GM19023 (cell line): ENCODE measurements around the gene NSL1.

ENCODE experiments used
- ATAC-seq: cut with Tn5 transposase; IDR thresholded peaks from one replicate; pipeline ENCODE4 v1.9.1; 2021; ENCODE audit warnings: mild to moderate bottlenecking, moderate library complexity; ENCODE audit not compliant: unreplicated experiment

NSL1 gene, protein sequence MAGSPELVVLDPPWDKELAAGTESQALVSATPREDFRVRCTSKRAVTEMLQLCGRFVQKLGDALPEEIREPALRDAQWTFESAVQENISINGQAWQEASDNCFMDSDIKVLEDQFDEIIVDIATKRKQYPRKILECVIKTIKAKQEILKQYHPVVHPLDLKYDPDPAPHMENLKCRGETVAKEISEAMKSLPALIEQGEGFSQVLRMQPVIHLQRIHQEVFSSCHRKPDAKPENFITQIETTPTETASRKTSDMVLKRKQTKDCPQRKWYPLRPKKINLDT

DNA sequence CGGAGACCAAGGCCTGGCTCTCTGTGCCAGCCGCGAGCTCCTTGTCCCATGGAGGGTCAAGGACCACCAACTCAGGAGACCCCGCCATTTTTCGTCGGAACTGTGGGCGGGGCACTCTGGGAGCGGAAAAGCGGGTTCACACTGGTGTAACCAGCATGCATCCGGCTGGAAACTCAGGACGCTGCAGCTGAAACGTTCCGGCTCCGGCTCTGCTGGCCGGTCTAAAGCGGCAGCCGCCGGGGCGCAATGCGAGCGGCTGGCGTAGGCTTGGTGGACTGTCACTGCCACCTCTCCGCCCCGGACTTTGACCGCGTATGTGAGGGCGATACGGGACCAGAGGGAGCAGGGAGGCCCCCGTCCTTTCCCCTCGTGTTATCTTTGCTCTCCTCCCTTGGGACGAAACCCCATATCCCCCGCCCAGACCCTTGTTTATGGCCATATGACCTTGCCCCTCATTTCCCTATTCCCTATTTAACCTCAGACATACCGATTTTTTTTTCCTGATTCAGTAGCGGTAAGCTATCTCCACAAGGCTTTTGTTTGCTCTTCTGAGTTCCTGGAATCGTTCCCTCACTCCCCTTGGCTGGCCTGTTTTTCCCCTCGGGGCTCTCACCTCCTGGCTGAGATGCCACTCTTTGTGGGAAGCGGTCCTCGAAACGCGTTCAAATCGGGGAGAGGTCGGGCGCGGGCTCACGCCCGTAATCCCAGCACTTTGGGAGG, at the start of gene NSL1, which contains the start of gene TATDN3:
Gene NSL1, minus strand, starts transcription at position 102 of the 720 bp plus-strand sequence. Its CDS starts 14 bp downstream, at position 88.
Gene TATDN3, plus strand, starts transcription at position 219 of the 720 bp plus-strand sequence. Its CDS starts 28 bp downstream, at position 247.
- ATAC-seq = peak; percentile 78

DNA sequence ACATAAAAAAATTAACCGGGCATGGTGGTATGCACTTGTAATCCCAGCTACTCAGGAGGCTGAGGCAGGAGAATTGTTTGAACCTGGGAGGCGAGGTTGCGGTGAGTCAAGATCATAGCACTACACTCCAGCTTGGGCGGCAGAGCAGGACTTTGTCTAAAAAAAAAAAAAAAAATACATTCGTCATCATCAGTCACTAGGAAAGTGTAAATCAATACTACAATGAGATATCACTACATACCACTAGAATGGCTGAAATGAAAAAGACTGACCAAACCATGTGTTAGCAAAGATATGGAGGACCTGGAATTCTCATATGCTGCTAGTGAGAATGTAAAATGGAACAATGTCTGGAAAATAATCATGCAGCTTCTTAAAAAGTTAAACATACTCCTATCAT, 46.6 kb upstream of the NSL1 start:
- no peak for ATAC-seq

DNA sequence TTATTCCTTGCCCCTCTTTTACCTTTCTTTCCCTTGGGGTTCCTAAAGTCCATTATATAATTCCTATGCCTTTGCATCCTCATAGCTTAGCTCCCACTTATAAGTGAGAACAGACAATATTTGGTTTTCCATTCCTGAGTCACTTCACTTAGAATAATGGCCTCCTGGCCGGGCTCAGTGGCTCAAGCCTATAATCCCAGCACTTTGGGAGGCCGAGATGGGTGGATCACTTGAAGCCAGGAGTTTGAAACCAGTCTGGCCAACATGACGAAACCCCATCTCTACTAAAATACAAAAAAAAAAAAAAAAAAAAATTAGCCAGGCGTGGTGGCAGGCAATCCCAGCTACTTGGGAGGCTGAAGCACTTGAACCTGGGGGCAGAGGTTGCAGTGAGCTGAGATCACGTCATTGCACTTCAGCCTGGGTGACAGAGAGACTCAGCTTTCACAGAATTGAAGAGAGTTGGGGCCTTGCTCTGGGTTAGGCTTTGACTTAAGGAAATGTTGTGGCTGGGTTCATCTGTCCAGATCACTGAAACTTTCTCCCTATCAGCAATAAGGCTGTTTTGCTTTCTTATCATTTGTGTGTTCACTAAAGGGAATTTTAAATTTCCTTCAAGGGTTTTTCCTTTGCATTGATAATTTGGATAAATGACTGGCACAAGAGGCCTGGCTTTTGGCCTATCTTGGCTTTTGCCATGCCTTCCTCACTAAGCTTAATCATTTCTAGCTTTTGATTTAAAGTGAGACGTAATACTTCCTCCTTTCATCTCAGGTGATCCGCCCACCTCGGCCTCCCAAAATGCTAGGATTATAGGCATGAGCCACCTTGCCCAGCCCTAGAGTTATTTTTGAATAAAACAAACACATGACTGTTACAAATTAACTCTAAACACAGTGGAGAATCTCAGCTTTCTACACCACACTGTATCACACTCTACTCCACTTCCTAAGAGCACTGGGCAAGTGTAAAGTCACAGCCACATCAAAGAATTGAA, 41.9 kb upstream of the NSL1 start:
- ATAC-seq = peak; percentile 75

DNA sequence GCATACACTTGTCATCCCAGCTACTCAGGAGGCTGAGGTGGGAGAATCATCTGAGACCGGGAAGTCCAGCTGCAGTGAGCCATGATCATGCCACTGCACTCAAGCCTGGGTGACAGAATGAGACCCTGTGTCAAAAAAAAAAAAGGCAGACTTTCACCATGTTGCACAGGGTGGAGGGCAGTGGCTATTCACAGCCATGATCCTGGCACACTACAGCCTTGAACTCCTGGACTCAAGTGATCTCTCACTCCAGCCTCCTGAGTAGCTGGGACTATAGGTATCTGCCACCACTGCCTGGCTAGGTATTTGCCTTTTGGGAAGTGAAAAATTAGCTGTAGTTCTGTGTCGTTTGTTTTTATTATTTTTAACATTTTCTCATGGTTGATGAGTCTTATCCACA, 36.8 kb upstream of the NSL1 start:
- no peak for ATAC-seq

DNA sequence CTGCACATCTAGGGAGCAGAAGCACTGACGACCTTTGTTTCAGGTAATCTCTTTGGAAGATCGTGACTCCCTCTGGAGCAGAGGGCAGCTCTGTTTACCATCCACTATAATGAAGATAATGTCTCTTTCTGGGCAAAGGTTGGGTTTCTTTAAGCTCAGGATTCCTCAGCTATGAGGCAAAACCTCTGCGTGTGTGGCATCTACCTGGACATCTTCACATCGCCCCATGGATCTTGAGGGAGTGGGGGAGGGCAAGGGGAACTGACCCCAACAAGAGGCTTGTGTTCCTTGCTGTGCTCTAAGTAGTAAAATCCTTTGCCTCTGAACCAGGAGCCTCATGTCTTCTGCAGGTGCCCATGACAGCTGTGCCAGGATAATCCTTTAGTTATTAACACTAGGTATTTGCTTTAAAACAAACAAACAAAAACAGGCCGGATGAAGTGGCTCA, 36.3 kb upstream of the NSL1 start:
- no peak for ATAC-seq

DNA sequence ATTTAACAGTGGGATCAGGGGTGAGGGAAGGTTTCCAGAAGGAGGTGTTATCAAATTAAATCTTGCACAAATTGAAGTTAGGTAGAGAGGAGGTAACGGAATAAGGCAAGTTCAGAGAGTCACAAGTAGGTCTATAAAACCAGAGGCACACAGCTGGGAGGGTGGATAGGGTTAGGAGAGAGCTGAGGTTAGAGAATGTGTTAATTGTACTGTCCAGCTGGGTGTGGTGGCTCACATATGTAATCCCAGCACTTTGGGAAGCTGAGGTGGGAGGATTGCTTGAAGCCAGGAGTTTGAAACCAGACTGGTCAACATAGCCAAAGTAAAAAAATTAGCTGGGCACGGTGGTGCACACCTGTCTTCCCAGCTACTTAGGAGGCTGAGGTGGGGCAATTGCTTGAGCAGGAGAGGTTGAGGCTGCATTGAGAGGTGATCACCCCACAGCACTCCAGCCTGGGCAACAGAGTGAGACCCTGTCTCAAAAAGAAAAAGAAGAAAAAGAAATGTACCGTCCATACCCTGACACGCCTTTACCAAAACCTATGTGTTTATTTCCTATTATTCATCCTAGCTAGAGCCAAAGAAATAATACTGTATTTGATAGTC, 35.7 kb upstream of the NSL1 start:
- ATAC-seq = no peak

DNA sequence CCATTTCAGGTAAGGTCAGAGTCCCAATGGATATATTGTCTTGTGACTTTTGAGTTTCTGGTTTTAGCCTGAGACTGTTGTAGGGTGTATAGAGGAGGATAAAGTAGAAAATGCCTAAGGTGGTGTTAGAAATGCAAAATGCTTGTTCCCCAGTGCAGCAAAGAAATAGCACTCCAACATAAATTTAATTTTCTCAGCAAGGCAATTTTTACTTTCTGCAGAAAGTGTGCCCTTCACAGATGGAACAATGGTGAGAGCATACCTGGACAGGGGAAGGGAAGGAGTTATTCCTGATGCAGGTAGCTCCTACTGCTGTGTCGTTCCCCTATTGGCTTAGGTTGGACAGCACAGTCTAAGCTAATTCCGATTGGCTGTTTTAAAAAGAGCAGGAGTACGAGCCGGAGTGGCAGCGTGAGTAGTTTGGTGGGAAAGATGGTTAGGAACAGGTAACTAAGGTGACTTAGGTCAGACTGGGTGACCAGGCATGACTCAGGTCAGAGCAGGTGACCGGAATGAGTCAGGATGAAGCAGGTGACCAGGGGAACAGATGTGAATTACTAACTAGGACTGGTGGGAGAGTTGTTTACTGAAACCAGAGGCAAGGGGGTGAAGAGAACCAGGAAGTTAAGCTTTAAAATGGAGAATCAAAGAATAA, 34.3 kb upstream of the NSL1 start:
- ATAC-seq = no peak

DNA sequence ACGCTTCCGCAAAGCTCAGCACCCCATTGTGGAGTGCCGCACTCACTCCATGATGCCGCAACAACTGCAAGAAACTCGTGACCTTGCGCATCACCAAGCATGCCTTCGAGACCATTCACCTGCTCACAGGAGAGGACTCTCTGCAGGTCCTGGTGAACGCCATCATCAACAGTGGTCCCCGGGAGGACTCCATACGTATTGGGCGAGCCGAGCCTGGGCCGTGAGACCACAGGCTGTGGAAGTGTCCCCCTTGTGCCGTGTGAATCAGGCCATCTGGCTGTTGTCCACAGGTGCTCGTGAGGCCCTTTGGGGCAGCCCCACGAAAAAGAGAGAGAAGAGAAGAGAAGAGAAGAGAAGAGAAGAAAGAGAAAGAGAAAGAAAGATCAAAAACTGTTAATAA, 32.6 kb upstream of the NSL1 start:
- no peak for ATAC-seq

DNA sequence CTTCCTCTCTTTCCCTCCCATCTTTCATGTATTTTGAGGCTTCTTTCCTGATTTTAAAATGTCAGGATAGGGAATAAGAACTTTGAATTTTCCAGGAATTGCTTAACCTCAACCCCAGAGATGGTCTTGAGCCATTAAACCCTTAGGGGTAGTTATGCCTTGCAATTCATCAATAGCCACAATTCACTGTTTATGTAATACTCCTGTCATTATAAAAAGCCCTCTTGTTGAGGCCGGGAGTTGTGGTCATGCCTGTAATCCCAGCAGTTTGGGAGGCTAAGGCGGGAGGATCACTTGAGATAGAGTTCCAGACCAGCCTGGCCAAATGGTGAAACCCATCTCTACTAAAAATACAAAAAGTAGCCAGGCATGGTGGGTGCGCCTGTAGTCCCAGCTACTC, 31.4 kb upstream of the NSL1 start:
- ATAC-seq = no peak

DNA sequence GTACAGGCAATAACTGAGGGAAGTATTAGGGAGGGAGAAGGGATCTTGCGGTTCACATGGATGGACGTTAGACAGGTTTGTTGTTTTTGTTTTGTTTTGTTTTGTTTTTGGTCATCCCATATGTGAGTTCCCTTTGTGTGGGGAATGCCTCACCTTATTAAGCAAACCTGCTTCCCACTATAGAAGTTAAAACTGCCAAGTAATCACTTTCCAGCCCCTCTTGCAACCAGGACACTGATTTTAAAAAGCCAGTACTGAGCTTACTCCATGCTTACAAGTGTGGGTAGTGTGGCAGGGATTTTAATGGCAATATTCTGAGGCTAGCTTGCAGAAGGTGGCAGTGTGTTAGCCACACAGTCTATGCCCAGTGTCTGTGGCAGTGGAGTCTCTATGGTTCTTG, 29.4 kb upstream of the NSL1 start:
- ATAC-seq = no peak

DNA sequence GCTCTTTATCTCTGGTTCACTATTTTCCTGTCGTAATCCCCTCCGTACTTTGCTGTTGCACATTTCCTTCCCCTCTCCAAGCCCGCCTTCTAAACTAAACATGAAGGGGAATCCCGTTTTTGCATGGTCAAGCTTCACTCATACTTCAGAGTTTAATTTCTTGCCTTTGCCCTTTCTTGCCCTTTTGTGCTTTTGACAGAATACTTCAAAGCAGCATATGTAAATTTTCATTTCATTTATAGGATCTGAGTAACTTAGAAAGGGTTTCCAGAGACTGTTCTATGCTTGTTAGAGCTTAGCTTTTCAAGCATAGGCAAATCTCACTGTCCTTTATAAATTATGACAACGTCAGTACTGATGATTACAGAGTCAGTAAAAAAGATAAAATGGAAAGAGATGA, 28.1 kb upstream of the NSL1 start:
- peak; percentile 71 for ATAC-seq

DNA sequence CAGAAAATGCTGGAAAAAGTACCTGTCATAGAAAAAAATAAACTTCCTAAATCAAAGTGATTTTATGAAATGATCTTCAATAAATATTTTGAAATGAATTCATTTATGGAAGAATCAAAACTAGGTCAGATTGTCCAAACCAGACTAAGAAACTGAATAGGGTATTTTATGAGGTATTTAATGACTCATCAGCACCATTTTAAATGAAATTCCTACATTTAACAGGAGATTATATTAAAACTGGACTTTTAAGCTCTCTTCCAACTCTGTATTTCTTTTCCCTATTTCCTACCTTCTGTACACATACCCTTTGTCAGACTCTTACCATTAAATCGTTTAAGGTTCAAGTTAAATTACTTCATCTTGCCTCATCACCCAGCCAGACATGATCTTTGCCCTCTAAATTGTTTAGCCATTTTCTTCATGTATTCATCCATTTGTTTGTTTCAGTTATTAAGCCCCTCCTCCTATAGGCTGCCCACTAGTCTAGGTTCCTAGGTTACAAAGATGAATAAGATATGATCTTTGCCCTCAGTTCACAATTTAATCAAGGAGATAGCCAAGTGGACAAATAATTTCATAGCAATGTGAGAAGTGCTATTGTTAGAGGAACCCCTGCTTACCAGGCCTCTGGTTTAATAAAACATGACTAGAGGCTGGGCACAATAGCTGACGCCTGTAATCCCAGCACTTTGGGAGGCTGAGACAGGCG, 25.1 kb upstream of the NSL1 start:
- no peak for ATAC-seq

DNA sequence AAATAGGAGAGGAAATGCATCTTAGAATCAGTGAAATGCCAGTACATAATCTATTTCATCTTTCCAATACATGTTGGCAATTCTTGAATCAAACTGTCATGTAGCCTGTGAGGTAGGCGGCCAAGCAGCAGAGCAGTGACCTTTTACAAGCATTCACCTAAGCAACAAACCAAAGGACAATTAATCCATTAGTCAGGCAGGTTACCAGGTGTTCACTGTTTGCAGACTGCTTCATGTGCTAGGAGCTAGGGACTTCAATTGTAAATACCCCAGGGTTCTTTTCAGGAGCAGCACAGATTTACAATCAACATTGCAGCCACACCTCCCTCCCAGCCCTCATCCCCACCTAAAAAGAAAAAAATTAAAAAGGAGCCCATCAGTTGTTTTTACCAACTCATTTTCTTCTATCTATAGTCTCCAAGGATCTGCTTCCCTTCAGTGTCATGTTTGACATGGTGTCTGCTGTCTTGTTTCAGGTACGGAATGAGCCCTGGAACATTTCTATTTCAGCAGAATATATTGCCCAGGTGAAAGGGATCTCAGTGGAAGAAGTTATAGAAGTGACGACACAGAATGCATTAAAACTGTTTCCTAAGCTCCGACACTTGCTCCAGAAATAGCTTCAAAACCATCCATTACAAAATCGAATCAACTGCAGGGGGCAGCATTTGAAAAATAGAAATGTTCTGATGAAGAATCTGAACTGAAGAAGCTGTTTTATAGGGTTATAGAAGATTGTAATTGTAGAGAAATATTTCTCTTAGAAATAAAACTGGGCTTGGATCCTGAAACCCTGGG, 23.2 kb upstream of the NSL1 start:
- ATAC-seq = no peak

DNA sequence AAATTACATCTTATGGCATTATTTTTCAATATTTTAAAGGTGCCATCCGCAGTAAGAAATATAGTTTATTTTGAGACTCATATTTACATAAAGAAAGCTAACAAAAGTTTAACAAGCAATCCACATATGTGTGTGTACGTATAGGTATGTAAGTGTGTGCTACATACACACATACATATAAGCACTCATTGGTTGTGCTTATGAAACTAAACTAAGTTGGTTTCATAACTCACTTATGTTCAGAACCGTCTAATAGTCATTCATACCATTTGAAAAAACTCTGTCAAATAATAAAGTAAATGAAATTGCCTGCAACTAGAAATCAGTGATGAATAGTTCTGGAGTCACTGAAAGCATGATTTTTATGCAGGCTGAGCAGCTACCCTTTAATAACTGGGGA, 14.2 kb upstream of the NSL1 start:
- ATAC-seq = no peak

DNA sequence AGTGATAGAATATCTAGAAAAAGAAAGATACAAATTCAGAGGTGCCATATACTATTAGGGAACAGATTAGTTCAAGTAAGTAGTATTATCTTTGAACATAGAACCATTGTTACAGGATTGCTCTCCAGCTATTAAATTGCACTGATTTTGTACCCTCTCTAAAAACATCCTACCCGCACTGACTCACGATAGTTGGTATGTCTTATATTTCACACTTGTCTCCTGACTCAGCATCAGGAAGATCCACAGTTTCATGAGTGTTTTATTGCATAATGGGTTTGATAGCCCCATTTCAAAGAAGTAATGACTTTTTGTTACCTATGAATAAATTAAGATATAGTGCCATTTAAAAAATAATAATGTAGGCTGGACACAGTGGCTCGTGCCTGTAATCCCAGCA, 6.1 kb upstream of the NSL1 start:
- ATAC-seq = no peak

DNA sequence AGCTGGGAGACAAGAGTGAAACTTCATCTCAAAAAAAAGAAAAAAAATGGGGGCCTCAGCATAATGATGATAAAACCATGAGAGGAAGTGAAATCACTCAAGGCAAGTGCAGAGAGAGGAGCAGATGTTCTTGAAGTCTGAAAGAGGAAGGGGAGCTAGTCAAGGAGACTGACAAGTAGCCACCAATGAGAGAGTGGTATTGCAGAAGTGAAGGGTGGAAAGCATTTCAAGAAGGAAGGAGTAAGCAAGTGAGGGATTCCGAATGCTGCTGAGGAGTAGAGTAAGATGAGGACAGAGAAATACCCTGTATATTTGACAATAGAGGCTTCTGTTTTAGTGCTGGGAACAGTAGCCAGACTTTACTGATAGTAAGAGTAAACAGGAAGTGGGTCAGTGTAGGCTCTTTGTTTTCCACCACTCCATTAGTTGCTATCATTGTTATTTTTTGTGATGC, 3.0 kb upstream of the NSL1 start:
- ATAC-seq = peak; percentile 65

DNA sequence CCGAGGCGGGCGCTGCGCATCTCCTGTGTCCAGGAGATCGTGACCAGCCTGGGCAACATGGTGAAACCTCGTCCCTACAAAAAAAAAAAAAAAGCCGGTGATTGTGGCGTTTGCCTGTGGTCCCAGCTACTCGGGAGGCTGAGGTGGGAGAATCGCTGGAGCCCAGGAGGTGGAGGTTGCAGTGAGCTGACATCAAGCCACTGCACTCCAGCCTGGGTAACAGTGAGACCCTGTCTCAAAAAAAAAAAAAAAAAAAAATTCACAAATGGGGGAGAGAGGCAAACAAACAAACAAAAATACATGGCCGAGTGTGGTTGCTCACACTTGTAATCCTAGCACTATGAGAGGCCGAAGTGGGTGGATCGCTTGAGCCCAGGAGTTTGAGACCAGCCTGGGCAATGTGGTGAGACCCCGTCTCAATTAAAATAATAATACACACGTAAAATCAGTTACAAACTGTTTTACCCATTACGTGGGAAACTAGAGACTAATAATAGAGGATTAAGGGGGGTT, 875 bp upstream of the NSL1 start:
- ATAC-seq = no peak

DNA sequence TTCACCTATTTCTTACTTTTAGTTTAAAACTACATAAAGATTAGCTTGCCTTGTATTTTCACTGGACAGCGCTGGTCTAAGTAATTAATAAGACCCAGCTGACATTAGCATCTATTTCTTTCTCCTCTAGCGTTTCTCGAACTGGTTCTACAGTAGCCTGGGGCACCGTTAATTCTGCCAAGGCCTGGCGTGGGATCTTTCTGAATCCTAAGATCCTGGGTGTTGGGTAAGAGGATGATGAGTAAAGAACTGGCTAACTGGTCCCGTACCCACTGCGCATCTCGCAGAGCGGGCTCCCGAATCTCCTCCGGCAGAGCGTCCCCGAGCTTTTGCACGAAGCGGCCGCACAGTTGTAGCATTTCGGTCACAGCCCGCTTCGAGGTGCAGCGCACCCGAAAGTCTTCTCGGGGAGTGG, 309 bp downstream of the NSL1 start:
- ATAC-seq = peak; percentile 42
